GDM1 (cell line): Measurements from ENCODE around the gene DERL3.

Experiments used
- DNase-seq: peaks from one replicate; lab custom pipeline; 2025; lab: John Stamatoyannopoulos, UW

Gene DERL3

DNA sequence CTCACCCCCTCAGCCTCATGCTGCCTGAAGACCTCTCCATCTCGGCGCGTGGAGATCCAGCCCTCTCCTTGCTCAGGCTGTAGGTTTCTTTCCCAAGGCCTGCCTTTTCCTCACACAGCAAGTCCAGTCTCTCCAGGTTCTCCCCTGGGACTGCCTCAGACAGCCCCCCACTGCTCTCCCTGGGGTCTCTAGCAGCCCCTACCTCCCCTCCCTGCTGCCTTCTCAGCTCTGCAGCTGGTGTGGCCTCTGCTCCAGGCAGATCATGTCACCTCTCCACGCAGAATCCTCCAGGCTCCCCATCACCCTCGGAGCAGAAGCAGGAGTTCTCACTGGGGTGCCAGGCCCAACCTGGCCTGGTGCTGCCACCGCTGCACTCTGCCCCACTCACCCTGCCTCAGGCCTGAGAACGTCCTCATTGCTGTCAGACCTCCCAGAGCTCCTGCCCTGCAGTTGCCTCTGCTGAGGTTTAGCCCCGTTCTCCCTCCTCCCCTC is 36.9 kb downstream of the DERL3 start:
- no peak for DNase-seq

DNA sequence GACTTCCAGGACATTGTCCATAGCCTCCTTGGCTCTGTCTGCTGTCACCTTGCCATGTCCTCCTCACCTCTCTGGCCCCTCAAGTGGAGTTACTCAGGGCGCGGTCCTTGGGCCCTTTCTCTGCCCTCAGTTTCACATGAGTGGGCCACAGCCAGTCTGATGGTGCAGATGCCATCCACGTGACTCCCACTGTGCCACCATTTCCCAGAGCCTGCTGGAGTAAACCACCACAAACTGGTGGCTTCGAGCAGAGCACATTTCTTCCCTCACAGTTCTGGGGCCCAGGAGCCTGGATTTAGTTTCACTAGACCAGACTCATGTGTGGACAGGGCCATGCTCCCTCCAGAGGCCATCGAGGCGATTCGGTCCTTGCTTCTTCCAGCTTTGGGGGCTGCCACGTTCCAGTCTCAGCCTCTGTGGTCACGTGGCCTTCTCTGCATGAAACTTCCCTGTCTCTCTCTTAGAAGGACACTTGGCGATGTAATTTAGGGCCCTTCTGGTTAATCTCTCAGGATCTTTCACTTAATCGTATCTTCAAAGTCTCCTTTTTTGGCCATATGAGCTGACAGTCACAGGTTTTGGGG is 37.5 kb downstream of the DERL3 start:
- DNase-seq, result no peak

DNA sequence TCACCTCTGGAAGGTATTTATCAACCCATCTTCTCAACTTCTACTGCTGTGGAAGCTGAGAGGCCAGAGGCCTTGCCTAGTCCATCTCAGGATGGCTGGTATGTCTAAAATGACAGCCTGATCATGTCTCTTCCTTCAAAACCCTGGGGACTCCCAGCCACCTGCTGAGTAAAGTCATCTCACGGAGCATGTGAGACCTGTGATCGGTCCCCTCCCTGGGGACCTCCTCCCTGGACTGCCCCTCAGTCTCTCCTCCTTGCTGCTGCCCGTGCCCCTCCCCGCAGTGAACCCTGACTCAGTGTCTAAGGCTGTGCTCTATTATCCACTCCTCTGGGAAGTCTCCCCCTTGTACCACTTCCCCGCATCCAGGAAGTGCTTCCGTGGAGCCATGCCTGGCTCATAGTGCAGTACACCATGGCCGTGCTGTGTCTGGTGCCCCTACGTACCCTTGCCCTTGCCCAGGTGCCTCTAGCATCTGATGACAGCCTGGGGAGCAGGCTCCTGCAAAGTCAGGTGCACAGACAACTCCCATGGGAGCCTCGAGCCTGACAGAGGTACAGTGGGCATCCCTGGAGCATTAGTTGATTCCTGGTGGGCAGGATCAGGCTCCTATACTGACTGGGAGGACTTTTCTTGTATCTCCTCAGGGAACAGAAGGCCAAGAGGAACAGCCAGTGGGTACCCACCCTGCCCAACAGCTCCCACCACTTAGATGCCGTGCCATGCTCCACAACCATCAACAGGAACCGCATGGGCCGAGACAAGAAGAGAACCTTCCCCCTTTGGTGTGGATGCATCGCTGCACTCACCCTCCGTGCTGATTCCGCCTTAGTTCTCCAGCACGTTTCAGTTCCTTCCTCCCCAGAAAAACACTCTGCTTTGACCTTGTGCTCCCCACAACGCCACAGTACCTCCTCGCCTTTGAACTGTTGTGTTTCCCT is 38.2 kb downstream of the DERL3 start:
- no peak for DNase-seq

DNA sequence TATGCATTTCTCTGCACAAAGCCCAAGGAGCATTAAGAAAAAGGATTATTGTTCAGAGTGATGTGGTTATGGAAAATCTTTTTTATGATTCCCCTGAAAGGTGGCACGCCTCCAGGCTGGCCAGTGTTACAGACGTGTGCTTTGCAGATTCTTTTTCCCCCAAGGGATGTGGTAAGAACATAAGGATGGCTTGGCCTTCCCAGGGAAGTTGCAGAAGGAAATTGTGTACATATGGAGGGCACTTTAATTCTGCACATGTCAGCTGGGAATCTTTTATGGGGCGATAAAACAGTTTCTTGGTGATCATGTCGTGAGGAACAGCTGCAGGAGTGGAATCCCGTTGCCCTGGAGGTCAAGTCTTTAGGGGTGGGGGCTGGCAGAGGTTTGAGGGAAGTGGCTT is 42.3 kb downstream of the DERL3 start:
- no peak for DNase-seq

DNA sequence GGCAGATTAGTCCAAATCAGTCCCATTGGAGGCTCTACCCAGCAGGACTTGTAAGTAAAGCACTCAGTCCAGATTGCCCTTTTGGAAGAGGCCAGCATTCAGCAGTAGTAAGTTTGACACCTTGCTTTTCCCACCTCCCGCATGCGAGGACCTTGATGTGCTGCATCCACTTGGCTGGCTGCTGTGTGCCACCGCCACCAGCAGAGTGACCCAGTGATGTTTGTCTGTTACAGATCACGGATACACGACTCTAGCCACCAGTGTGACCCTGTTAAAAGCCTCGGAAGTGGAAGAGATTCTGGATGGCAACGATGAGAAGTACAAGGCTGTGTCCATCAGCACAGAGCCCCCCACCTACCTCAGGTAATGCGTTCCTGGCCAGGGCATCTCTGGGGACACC is 45.5 kb downstream of the DERL3 start:
- no peak for DNase-seq

DNA sequence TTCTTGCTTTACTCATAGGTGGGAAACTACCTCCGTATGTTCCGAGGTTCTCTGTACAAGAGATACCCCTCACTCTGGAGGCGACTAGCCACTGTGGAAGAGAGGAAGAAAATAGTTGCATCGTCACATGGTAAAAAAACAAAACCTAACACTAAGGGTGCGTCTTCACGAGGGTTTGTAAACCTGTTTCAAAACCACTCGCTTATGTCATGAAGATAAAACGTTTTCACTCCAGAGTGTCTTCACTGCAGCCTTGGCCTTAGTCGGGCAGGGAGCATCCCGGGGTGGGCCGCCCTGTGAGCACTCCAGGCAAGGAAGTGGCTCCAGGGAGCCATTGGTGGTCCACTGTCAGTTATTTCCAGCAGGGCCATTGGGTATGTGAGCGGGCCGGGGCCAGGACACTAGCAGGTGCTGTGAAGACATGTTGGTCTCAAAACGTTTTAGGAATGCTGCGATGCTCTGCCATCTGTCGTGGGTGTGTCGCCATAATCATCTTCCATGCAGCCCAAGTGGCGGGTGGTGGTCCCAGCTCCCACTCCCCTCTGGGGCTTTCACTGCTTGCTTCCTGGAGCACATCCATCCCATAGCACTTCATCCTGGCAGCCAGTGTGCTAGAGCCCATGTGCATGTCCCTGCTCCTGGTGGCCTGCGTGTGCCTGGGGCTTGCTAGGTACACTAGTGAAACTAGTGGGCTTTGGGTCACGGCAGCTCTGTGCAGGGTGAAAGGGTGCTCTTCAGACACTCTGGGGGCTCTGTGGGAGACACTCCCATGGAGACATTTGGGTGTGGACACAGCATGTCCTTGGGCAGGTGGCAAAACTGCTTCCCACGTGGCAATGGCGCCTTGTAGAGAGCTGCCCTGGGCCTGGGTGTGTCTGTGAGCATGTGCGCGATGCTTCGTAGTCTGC is 46.8 kb downstream of the DERL3 start:
- DNase-seq, result no peak

DNA sequence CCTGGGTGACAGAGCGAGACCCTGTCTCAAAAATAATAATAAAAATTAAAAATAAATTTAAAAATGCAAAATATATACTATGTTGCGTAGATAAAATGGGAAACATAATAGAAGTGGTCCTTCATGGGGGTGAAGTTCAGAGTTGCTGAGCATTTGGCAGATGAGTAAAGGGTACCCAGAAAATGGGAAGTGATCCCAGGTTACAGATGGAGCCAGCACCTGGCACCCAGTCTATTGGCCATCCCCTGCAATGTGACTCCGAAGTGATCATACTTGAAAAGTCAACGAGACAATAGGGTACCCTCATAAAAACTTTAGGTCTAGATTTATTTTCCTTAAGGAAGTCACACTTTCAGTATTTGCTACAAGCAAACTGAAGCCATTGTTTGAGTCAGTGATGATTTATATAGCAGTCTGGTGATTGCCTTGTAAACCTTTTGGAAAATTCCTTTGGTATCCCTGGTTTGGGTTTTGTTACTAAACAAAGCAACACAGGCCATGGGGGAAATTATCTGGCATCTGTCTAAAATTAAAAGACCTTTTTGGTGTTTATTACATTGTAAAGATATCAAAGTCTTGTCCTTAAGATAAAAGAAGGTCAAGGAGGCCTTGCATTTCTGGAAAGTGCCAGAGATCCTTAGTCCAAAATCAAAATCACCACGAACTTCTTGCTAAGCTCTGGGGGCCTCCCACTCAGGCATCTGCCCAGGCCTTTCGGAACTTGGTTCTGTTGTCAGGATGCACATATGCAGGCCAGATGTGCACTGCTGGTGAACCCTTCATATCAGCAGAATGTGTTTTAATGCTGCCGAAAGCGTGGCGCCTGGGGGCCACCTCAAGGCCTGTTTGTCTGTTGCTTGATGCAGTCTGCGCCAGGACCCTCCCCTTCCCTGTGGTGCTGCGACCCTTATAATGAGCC is 47.7 kb downstream of the DERL3 start:
- no peak for DNase-seq

DNA sequence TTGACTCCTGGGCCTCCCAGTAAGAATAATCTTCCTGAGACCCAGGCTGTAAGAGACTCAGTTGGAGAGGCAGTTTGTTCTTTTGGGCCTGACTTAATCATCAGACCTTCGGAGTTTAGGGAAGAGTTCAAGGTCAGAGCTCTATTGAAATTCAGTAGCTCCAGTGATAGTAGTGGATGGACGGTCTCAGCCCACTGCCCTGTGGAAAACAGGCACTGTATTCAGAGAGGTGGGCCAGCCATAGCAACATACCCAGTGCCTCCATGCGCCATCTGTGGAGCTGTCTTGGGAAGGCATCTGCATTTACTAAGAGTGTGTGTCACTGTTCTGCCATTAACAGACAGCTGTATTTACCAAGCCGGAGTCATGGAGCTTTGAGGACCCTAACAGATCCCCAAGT is 49.2 kb downstream of the DERL3 start:
- no peak for DNase-seq

DNA sequence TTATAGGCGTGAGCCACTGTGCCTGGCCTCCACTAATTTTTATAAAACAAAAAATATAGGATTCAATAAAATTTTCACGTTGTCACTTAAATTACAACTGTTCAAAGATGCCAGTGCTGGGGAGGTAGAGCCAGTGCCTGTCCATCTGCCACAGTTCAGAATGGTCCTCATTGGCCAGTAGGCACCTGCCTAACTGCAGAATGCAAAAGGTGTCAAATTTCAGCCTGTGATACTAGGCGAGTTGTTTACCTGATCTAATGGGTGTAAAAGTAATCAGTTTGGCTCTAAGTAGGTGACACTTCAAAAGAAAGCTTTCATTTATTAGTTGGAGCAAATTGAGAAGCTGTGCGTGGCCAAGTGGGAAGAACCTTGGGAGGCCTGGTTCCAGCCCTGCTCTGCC is 49.7 kb downstream of the DERL3 start:
- no peak for DNase-seq

DNA sequence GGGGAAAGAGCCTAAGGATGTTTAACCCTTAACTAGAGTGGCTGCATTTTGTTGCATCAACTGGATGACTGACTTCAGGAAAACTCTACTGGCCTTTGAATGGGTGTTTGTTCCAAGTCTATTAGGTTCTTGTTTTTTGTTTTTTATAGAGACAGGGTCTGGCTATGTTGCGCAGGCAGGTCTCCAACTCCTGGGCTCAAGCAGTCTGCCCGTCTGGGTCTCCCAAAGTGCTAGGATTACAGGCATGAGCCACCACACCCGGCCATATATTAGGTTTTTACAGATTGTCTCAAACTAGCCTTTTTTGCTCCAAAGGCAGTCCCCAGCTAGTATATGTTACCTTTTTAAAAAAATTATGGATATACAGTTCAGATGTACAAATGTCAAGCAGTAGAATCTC is 50.9 kb downstream of the DERL3 start:
- no peak for DNase-seq

DNA sequence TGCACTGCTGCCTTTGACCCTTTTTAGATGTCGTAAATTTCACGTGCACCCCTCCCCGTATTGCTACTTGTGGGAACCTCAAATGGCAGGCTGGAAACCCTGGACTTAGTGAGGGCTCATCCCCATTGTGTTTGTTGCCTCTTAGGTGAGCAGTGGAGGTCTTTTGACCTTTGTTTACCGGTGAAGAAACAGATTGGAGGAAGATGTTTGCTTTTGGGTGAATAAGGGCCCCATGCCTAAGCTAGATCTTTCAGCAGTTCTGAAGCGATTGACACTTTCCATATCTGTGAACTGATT is 51.3 kb downstream of the DERL3 start:
- no peak for DNase-seq

DNA sequence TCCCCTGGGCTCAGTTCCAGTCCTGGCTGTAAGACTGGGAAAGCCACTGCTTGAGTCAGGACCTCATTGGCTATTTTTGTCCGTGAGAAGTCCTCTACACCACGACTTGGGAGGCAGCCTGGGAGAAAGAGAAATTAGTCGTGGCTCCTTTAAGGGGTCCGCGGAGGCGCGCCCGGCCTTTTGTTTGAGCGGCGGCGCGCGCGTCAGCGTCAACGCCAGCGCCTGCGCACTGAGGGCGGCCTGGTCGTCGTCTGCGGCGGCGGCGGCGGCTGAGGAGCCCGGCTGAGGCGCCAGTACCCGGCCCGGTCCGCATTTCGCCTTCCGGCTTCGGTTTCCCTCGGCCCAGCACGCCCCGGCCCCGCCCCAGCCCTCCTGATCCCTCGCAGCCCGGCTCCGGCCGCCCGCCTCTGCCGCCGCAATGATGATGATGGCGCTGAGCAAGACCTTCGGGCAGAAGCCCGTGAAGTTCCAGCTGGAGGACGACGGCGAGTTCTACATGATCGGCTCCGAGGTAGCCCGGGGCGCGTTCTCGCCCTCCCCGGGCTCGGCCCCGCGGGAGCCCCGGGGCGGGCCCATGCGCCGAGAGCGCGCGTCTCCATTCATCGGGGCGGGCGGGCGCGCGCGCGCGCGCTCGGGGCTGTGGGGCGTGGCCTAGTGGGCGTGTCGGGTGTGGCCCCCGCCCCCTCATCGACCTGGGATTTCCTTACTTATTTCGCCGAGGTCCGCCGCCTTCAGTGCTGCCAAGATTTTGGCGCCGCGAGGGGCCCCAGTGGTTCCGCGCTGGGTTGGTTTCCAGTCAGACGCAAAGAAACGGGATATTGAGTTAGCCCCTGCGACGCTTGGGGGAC is 51.8 kb downstream of the DERL3 start, which contains the start of gene SMARCB1:
TSS of gene SMARCB1 (plus strand) at position 215 of the 848 bp plus-strand sequence. CDS start at position 419, 204 bp downstream.
- DNase-seq, result peak; percentile 81

DNA sequence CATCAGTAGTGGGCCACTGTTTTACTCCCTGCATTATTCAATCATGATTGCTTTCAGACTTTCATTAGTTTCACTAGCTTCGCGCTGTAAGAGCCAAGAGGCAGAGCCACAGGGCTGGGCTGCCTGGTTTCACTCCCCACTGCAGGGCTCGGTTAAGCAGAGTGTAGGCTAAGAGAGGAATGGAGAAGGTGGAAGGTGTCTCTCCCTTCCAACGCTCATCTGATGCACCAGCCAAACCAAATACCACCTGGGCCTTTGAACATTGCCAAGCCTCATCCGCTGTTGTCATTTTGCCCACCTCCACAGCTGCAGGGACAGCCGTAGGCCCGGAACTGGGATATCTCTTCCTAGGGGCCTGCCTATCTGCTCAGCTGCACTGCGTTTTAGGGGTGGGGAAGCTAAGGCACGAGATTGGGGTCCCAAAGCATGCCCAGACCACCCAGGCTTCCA is 52.5 kb downstream of the DERL3 start:
- no peak for DNase-seq
